Tibial artery (tissue), 4 donors: ENCODE results near the gene UBA1.

Experiments
- DNase-seq, 2 donors: peaks; one replicate each; pipeline ENCODE4 v3.0.0-alpha.2; 2019
- H3K27ac ChIP-seq, 2 donors: fragments of 200-600 bp; sonication (generic) in 1 of 2; 1 replicate in 1 of 2; 2 replicates in 1 of 2; pipeline ENCODE4 v1.5.1; 2018 to 2019; ENCODE audit warnings: mild to moderate bottlenecking in 1 of 2
- H3K27me3 ChIP-seq, 2 donors: fragments of 200-600 bp; sonication (generic) in 1 of 2; one replicate each; pipeline versions ENCODE4 v1.5.1 to v1.6.0; 2016 to 2019
- H3K36me3 ChIP-seq, 3 donors: fragments of 200-600 bp; sonication (generic) in 2 of 3; one replicate each; pipeline ENCODE4 v1.5.1; 2016 to 2019; ENCODE audit warnings: mild to moderate bottlenecking in 2 of 3
- H3K4me1 ChIP-seq, 4 donors: fragments of 200-600 bp; sonication (generic) in 2 of 4; 1 replicate in 3 of 4; 2 replicates in 1 of 4; pipeline ENCODE4 v1.5.1; 2016 to 2019
- H3K4me3 ChIP-seq, 2 donors: fragments of 200-600 bp; sonication (generic) in 1 of 2; 1 replicate in 1 of 2; 2 replicates in 1 of 2; pipeline ENCODE4 v1.5.1; 2018 to 2019; ENCODE audit warnings: mild to moderate bottlenecking in 2 of 2
- H3K9me3 ChIP-seq, 3 donors: fragments of 200-600 bp; sonication (generic) in 1 of 3; one replicate each; pipeline ENCODE4 v1.5.1; 2016 to 2019
- CTCF ChIP-seq, 2 experiments: fragments of 200-600 bp in 1 of 2; fragments of 450-650 bp in 1 of 2; IDR thresholded peaks; one replicate each; pipeline ENCODE4 v1.5.1; 2017 to 2019; ENCODE audit warnings: antibody characterized with exemption in 2 of 2, mild to moderate bottlenecking in 1 of 2, moderate library complexity in 1 of 2
- intact Hi-C: fragments of 100-400 bp; cut with DNase I; formaldehyde crosslinking; loops from one replicate; pipeline ENCODE4 v1.15.0; 2023; ENCODE audit warnings: low total_unique reads

UBA1 gene

GRCh38 chrX:47158131-47158530, 35.5 kb upstream of the UBA1 start:
- Histone ChIP-seq H3K4me1 (no peaks in the 10 kb centered on the region), H3K27me3 (no peaks in the 10 kb centered on the region)

GRCh38 chrX:47158781-47159180, 34.8 kb upstream of the UBA1 start:
- H3K4me3 ChIP-seq = no peak overlapping the region
- H3K27me3 ChIP-seq = no peaks in the 10 kb centered on the region
- H3K36me3 ChIP-seq = peaks cover 0 to 15% (median 4%) of the 10 kb centered on the region in 3 donors
- intact Hi-C loops = no loop called here
- H3K4me1 ChIP-seq = no peaks in the 10 kb centered on the region
- no peak overlapping the region for H3K27ac ChIP-seq
- no peak for DNase-seq
- no peak for TF ChIP-seq CTCF (IDR thresholded peaks at IDR 0.05)
- H3K9me3 ChIP-seq = no peaks in the 10 kb centered on the region

More at GRCh38 chrX:47158131-47158530, 35.5 kb upstream of the UBA1 start:
- Histone ChIP-seq H3K27ac (no peak overlapping the region), H3K4me3 (no peak overlapping the region), H3K36me3 (peaks cover 0 to 15% (median 4%) of the 10 kb centered on the region in 3 donors), H3K9me3 (no peaks in the 10 kb centered on the region)
- no peak for TF ChIP-seq CTCF (IDR thresholded peaks at IDR 0.05)
- DNase-seq = no peak
- intact Hi-C loops = no loop called here

GRCh38 chrX:47160781-47161180, 32.8 kb upstream of the UBA1 start:
- Histone ChIP-seq H3K27ac (no peak overlapping the region), H3K4me3 (no peak overlapping the region), H3K36me3 (peaks cover 0 to 15% (median 0%) of the 10 kb centered on the region in 3 donors), H3K9me3 (no peaks in the 10 kb centered on the region), H3K27me3 (no peaks in the 10 kb centered on the region), H3K4me1 (no peaks in the 10 kb centered on the region)
- no peak for DNase-seq
- no peak for TF ChIP-seq CTCF (IDR thresholded peaks at IDR 0.05)
- intact Hi-C loops = no loop called here

GRCh38 chrX:47162927-47163583, 30.6 kb upstream of the UBA1 start:
- no peaks in the 10 kb centered on the region for H3K4me1 ChIP-seq
- peaks cover 0 to 5% (median 0%) of the 10 kb centered on the region in 3 donors for H3K36me3 ChIP-seq
- DNase-seq = no peak
- H3K9me3 ChIP-seq = no peaks in the 10 kb centered on the region
- intact Hi-C loops = no loop called here
- no peak overlapping the region for H3K4me3 ChIP-seq
- TF ChIP-seq CTCF (IDR thresholded peaks at IDR 0.05) = no peak
- no peaks in the 10 kb centered on the region for H3K27me3 ChIP-seq
- no peak overlapping the region for H3K27ac ChIP-seq

GRCh38 chrX:47164420-47164819, 29.2 kb upstream of the UBA1 start:
- TF ChIP-seq CTCF (IDR thresholded peaks at IDR 0.05) = no peak
- intact Hi-C loops = no loop called here
- Histone ChIP-seq H3K27ac (no peak overlapping the region), H3K4me1 (no peaks in the 10 kb centered on the region), H3K9me3 (no peaks in the 10 kb centered on the region), H3K4me3 (no peak overlapping the region), H3K27me3 (no peaks in the 10 kb centered on the region), H3K36me3 (peaks cover 0 to 8% (median 5%) of the 10 kb centered on the region in 3 donors)
- DNase-seq = no peak
